GM12878 (cell line): ENCODE results near the gene NEK5. TPM values are rescaled to one million over a fixed set of nuclear protein-coding genes. Genes with fewer than 3 reads are reported as not detected.

Experiments used
- ATAC-seq: fragments of 200-7000 bp; cut with Tn5 transposase; 3 replicates; pipeline ENCODE4 v1.9.1; 2020; ENCODE audit warnings: mild to moderate bottlenecking, moderate library complexity
- BruUV-seq: library from RNA; stranded (reverse); fragments of 400-500 nt; replicated peaks from 2 replicates; lab custom pipeline; 2021; lab: Mats Ljungman, UMichigan
- CTCF ChIA-PET: fragments of 300-600 bp; sonication (Branson Sonifier 250); formaldehyde crosslinking; extraction: SDS; loops from one replicate; lab custom pipeline; 2021; ENCODE audit warnings: inconsistent platforms; lab: Yijun Ruan, JAX
- POLR2A ChIA-PET: fragments of 350-600 bp; formaldehyde crosslinking; extraction: SDS; loops from one replicate; lab custom pipeline; 2021; ENCODE audit warnings: inconsistent platforms; lab: Charles Lee
- RAD21 ChIA-PET: fragments of 300-600 bp; sonication (Branson Sonifier 250); formaldehyde crosslinking; loops from one replicate; lab custom pipeline; 2023; ENCODE audit warnings: antibody characterized with exemption; ENCODE audit not compliant: unreplicated experiment; lab: Charles Lee
- SMC1A ChIA-PET: fragments of 300-600 bp; sonication (Branson Sonifier 250); formaldehyde crosslinking; loops from one replicate; lab custom pipeline; 2023; ENCODE audit not compliant: unreplicated experiment, uncharacterized antibody; lab: Charles Lee
- DNase-seq: peaks from one replicate; pipeline ENCODE4 v3.0.0-alpha.2; 2011; ENCODE audit warnings: low read depth, low spot score
- FAIRE-seq: peaks from 3 replicates; lab custom pipeline; 2011; peaks lifted over from hg19 to GRCh38; lab: Jason Lieb, UNC
- H2AFZ ChIP-seq: 2 replicates; pipeline ENCODE4 v1.6.0; 2011; ENCODE audit warnings: low read depth, low read length, control low read depth; ENCODE audit not compliant: control insufficient read depth
- H3K27ac ChIP-seq: 2 replicates; pipeline ENCODE4 v1.5.1; 2011; ENCODE audit warnings: control low read depth; ENCODE audit not compliant: control insufficient read depth, insufficient read depth
- H3K27me3 ChIP-seq, 2 experiments: replicated peaks in 1 of 2; 2 replicates each; pipeline versions ENCODE4 v1.6.0 to v1.6.1; 2011; ENCODE audit warnings: low read length in 1 of 2; ENCODE audit not compliant: control insufficient read depth in 2 of 2, insufficient read depth in 2 of 2
- H3K36me3 ChIP-seq, 2 experiments: 2 replicates each; pipeline ENCODE4 v1.5.1; 2011; ENCODE audit warnings: low read length in 1 of 2; ENCODE audit not compliant: control insufficient read depth in 2 of 2, insufficient read depth in 2 of 2
- H3K4me1 ChIP-seq: 2 replicates; pipeline ENCODE4 v1.6.1; 2011; ENCODE audit warnings: mild to moderate bottlenecking, low read length, moderate library complexity, mixed read lengths; ENCODE audit not compliant: control insufficient read depth, insufficient read depth
- H3K4me2 ChIP-seq: 2 replicates; pipeline ENCODE4 v1.6.0; 2011; ENCODE audit warnings: control low read depth; ENCODE audit not compliant: control insufficient read depth, insufficient read depth
- H3K4me3 ChIP-seq: fragments of 200-600 bp; sonication (generic); 2 replicates; pipeline ENCODE4 v1.5.1; 2016
- H3K79me2 ChIP-seq: 2 replicates; pipeline ENCODE4 v1.6.0; 2011; ENCODE audit warnings: low read length; ENCODE audit not compliant: control insufficient read depth, insufficient read depth
- H3K9ac ChIP-seq: 2 replicates; pipeline ENCODE4 v1.8.0; 2011; ENCODE audit warnings: low read length, control low read depth, mixed read lengths; ENCODE audit not compliant: control insufficient read depth, insufficient read depth
- H3K9me3 ChIP-seq: replicated peaks from 3 replicates; pipeline ENCODE4 v1.5.1; 2011; ENCODE audit warnings: mild to moderate bottlenecking, low read length; ENCODE audit not compliant: control insufficient read depth, insufficient read depth
- H4K20me1 ChIP-seq: 2 replicates; pipeline ENCODE4 v1.6.0; 2011; ENCODE audit not compliant: control insufficient read depth, insufficient read depth
- CHD1 ChIP-seq: IDR thresholded peaks from 2 replicates; pipeline ENCODE4 v1.6.1; 2012; ENCODE audit warnings: low read depth, low read length, improper control_type of control experiment
- CHD2 ChIP-seq: IDR thresholded peaks from 2 replicates; pipeline ENCODE4 v1.6.1; 2011; ENCODE audit warnings: low read depth, low read length, improper control_type of control experiment, borderline replicate concordance
- ELK1 ChIP-seq: IDR thresholded peaks from 2 replicates; pipeline ENCODE4 v1.6.1; 2012; ENCODE audit warnings: low read depth, low read length, improper control_type of control experiment
- FOXM1 ChIP-seq: IDR thresholded peaks from 2 replicates; pipeline ENCODE4 v1.6.1; 2012; ENCODE audit warnings: low read depth, mild to moderate bottlenecking, inconsistent platforms, low read length, moderate library complexity
- HDAC2 ChIP-seq: fragments of 200-600 bp; sonication (generic); IDR thresholded peaks from 2 replicates; pipeline ENCODE4 v1.6.1; 2017
- HDAC6 ChIP-seq: fragments of 200-600 bp; sonication (generic); IDR thresholded peaks from one replicate; pipeline ENCODE4 v1.8.0; 2017; ENCODE audit warnings: antibody characterized with exemption; ENCODE audit not compliant: unreplicated experiment
- LARP7 ChIP-seq: fragments of 450-650 bp; IDR thresholded peaks from 2 replicates; pipeline ENCODE4 v1.6.1; 2017; ENCODE audit warnings: mild to moderate bottlenecking
- NFXL1 ChIP-seq: fragments of 450-650 bp; IDR thresholded peaks from 2 replicates; pipeline ENCODE4 v1.6.1; 2017; ENCODE audit warnings: antibody characterized with exemption, mild to moderate bottlenecking, borderline replicate concordance
- NR2C2 ChIP-seq: IDR thresholded peaks from 2 replicates; pipeline ENCODE4 v1.6.1; 2011; ENCODE audit warnings: borderline replicate concordance, low read depth; ENCODE audit not compliant: control insufficient read depth, insufficient read length
- PAX5 ChIP-seq: IDR thresholded peaks from 2 replicates; pipeline ENCODE4 v1.6.1; 2011; ENCODE audit warnings: low read depth, low read length, borderline replicate concordance
- RELB ChIP-seq: fragments of 450-650 bp; IDR thresholded peaks from 2 replicates; pipeline ENCODE4 v1.6.1; 2017; ENCODE audit warnings: low read depth, mild to moderate bottlenecking, moderate library complexity
- SMARCA5 ChIP-seq: fragments of 450-650 bp; IDR thresholded peaks from 2 replicates; pipeline ENCODE4 v1.6.1; 2017; ENCODE audit warnings: mild to moderate bottlenecking
- STAT1 ChIP-seq: fragments of 450-650 bp; conservative IDR thresholded peaks from 2 replicates; pipeline ENCODE4 v1.6.1; 2014; ENCODE audit warnings: antibody characterized with exemption, mild to moderate bottlenecking
- WRNIP1 ChIP-seq: IDR thresholded peaks from 2 replicates; pipeline ENCODE4 v1.6.1; 2011; ENCODE audit warnings: low read depth, low read length, improper control_type of control experiment, borderline replicate concordance
- ZBTB33 ChIP-seq: fragments of 450-650 bp; IDR thresholded peaks from 2 replicates; pipeline ENCODE4 v1.6.1; 2017; ENCODE audit warnings: mild to moderate bottlenecking
- ZBTB4 ChIP-seq: fragments of 450-650 bp; formaldehyde crosslinking; IDR thresholded peaks from 2 replicates; pipeline ENCODE4 v1.4.0; 2022; ENCODE audit warnings: mild to moderate bottlenecking, moderate library complexity
- ZNF217 ChIP-seq: fragments of 450-650 bp; IDR thresholded peaks from 2 replicates; pipeline ENCODE4 v1.6.1; 2017; ENCODE audit warnings: antibody characterized with exemption, mild to moderate bottlenecking
- ZNF384 ChIP-seq: IDR thresholded peaks from 2 replicates; pipeline ENCODE4 v1.6.1; 2012; ENCODE audit warnings: low read depth, mild to moderate bottlenecking, low read length, improper control_type of control experiment, borderline replicate concordance
- WGBS: methylation state at CpG from one replicate; pipeline ENCODE4 v1.1.6; 2016; ENCODE audit warnings: low lambda C conversion rate; ENCODE audit not compliant: insufficient replicate concordance, insufficient coverage; ENCODE audit errors: missing lambda C conversion rate; 5-methylcytosine and 5-hydroxymethylcytosine counted together
- in situ Hi-C: fragments of 300-500 bp; cut with MboI; formaldehyde crosslinking; loops from 9 replicates; pipeline ENCODE4 v1.14.3; 2018; ENCODE audit warnings: mixed read lengths
- intact Hi-C: fragments of 100-400 bp; cut with micrococcal nuclease; formaldehyde crosslinking; loops from one replicate; pipeline ENCODE4 v1.14.2; 2022; ENCODE audit not compliant: unreplicated experiment
- polyA plus RNA-seq, 11 experiments: library from polyadenylated mRNA; depleted of rRNA in 4 of 11; unstranded in 6 of 11; stranded (reverse) in 5 of 11; fragments of >200 nt; fragmentation: Nextera tagmentation in 4 of 11; fragmentation: Illumina TruSeq in 1 of 11; extraction: Ambion mirVana in 4 of 11; extraction: Trizol in 1 of 11; gene quantifications; 1 replicate in 1 of 11; 2 replicates in 10 of 11; pipeline versions ENCODE4 v1.2.1 to v1.2.3, GENCODE V29; 2011 to 2016; ENCODE audit warnings: inconsistent platforms in 2 of 11, missing spikeins in 2 of 11, low read depth in 1 of 11
- total RNA-seq, 4 experiments: library from RNA; depleted of rRNA in 3 of 4; stranded (reverse); fragments of >200 nt in 3 of 4; fragmentation: Illumina TruSeq in 1 of 4; extraction: Trizol in 1 of 4; gene quantifications; 2 replicates each; pipeline versions ENCODE4 v1.2.1 to v1.2.3, GENCODE V29; 2013 to 2021

Gene NEK5
- total and polyA plus RNA-seq, 10 of the 15 experiments (the other 5 are each of a cell fraction or from before 2014, with no cell fraction given): 0.04 to 0.32 (median 0.20) TPM; not detected in 6

GRCh38 chr13:52160053-52160452, 31.2 kb upstream of the NEK5 start:
- SMC1A ChIA-PET: interaction anchor here (0.6 to 1.6 kb wide), 5 partner anchors 14 to 346 kb away, joined by 3 to 4 read pairs (median 3); no protein-coding TSS in a partner anchor
- POLR2A ChIA-PET: no interaction called here
- in situ Hi-C loops (no loop called here), intact Hi-C loops (no loop called here)
- FAIRE-seq: no peak
- no peaks in the 10 kb centered on the region for H3K9me3 ChIP-seq
- no peak overlapping the region for H3K9ac ChIP-seq
- no peaks in the 10 kb centered on the region for H3K27me3 ChIP-seq
- H3K79me2 ChIP-seq: no peaks in the 10 kb centered on the region
- WGBS: 100% methylated on average over 6 of the region's 6 CpGs
- DNase-seq: no peak
- ATAC-seq: no peak
- H4K20me1 ChIP-seq: no peaks in the 10 kb centered on the region
- peak overlapping the region; percentile 89 for H3K4me2 ChIP-seq
- peak overlapping the region; percentile 57; the same call in 1 of the 2 replicates for H2AFZ ChIP-seq
- CTCF ChIA-PET: interaction anchor here (1.0 to 1.5 kb wide), 2 partner anchors 29 to 33 kb away, joined by 3 to 4 read pairs; no protein-coding TSS in a partner anchor
- no peak overlapping the region for H3K4me3 ChIP-seq
- H3K27ac ChIP-seq: no peak overlapping the region
- BruUV-seq: no TSS peak
- H3K36me3 ChIP-seq: no peaks in the 10 kb centered on the region
- RAD21 ChIA-PET: interaction anchor here (1.2 kb wide), 1 partner anchor 15 kb away, joined by 3 read pairs; no protein-coding TSS in a partner anchor
- peaks cover 5% of the 10 kb centered on the region; the same call in 1 of the 2 replicates for H3K4me1 ChIP-seq
- TF ChIP-seq ZNF217 (no peak), NR2C2 (no peak), WRNIP1 (no peak), ZNF384 (no peak), CHD1 (no peak), ZBTB4 (CRISPR knock-in tag) (no peak), LARP7 (no peak), ZBTB33 (no peak), NFXL1 (no peak), HDAC6 (no peak), PAX5 (no peak), ELK1 (no peak), HDAC2 (no peak), CHD2 (no peak), STAT1 (no peak), FOXM1 (no peak), RELB (no peak), SMARCA5 (no peak)
